Common myeloid progenitor, CD34-positive (primary cell): ENCODE results near the gene SCPEP1.
A peak's percentile ranks its signal among the peaks of the same experiment; 100 is the strongest.

Experiments used
- CTCF ChIA-PET: fragments of 350-600 bp; sonication (Branson Sonifier 250); formaldehyde crosslinking; loops from one replicate; lab custom pipeline; 2021; ENCODE audit warnings: antibody characterized with exemption; lab: Charles Lee
- POLR2A ChIA-PET: fragments of 350-600 bp; sonication (Branson Sonifier 250); formaldehyde crosslinking; loops from one replicate; lab custom pipeline; 2021; ENCODE audit warnings: antibody characterized with exemption; lab: Charles Lee
- DNase-seq, 3 donors: peaks; one replicate each; pipeline versions ENCODE4 v3.0.0 to v3.0.0-alpha.2; 2013
- H3K27ac ChIP-seq, 2 experiments: 1 replicate in 1 of 2; 2 replicates in 1 of 2; pipeline ENCODE4 v1.7.0; 2013; ENCODE audit warnings: inconsistent platforms in 2 of 2, low read length in 2 of 2, mild to moderate bottlenecking in 2 of 2, low read depth in 1 of 2, moderate library complexity in 1 of 2; ENCODE audit not compliant: severe bottlenecking in 2 of 2, insufficient read depth in 1 of 2, poor library complexity in 1 of 2
- H3K27me3 ChIP-seq, 5 experiments: replicated peaks in 2 of 5; 1 replicate in 3 of 5; 2 replicates in 2 of 5; pipeline versions ENCODE4 v1.6.1 to v1.7.0; 2013; ENCODE audit warnings: low read length in 4 of 5, mild to moderate bottlenecking in 2 of 5, moderate library complexity in 2 of 5, inconsistent platforms in 1 of 5; ENCODE audit not compliant: insufficient read depth in 5 of 5, control insufficient read depth in 4 of 5
- H3K36me3 ChIP-seq, 4 experiments: 1 replicate in 2 of 4; 2 replicates in 2 of 4; pipeline versions ENCODE4 v1.6.1 to v1.7.0; 2013; ENCODE audit warnings: low read length in 3 of 4, control low read depth in 1 of 4, mild to moderate bottlenecking in 1 of 4; ENCODE audit not compliant: control insufficient read depth in 4 of 4, insufficient read depth in 4 of 4
- H3K4me1 ChIP-seq, 4 experiments: 1 replicate in 3 of 4; 2 replicates in 1 of 4; pipeline versions ENCODE4 v1.6.1 to v1.7.1; 2013; ENCODE audit warnings: low read length in 3 of 4, mild to moderate bottlenecking in 3 of 4, control low read depth in 1 of 4, inconsistent platforms in 1 of 4, moderate library complexity in 1 of 4; ENCODE audit not compliant: control insufficient read depth in 4 of 4, insufficient read depth in 4 of 4; ENCODE audit errors: control extremely low read depth in 1 of 4
- H3K4me3 ChIP-seq, 7 experiments: 1 replicate in 4 of 7; 2 replicates in 3 of 7; pipeline versions ENCODE4 v1.5.1 to v1.7.0; 2013; ENCODE audit warnings: mild to moderate bottlenecking in 7 of 7, low read length in 6 of 7, moderate library complexity in 6 of 7, inconsistent platforms in 2 of 7, low read depth in 2 of 7, control low read depth in 1 of 7; ENCODE audit not compliant: insufficient read depth in 4 of 7, control insufficient read depth in 1 of 7; ENCODE audit errors: extremely low read depth in 1 of 7
- H3K9me3 ChIP-seq, 5 experiments: 1 replicate in 4 of 5; 2 replicates in 1 of 5; pipeline versions ENCODE4 v1.6.1 to v1.7.1; 2013; ENCODE audit warnings: low read length in 4 of 5, mild to moderate bottlenecking in 2 of 5, inconsistent platforms in 1 of 5, low read depth in 1 of 5, moderate library complexity in 1 of 5; ENCODE audit not compliant: control insufficient read depth in 4 of 5, insufficient read depth in 2 of 5; ENCODE audit errors: control extremely low read depth in 1 of 5
- WGBS: methylation state at CpG from one replicate; pipeline ENCODE4 v1.1.5; 2013; ENCODE audit not compliant: insufficient coverage; 5-methylcytosine and 5-hydroxymethylcytosine counted together

Gene SCPEP1

GRCh38 chr17:57006040-57006439 is 28.1 kb downstream of the SCPEP1 start:
- CTCF ChIA-PET: interaction anchor here (1.2 kb wide), 1 partner anchor 16 kb away, joined by 3 read pairs; no protein-coding TSS in a partner anchor
- Histone ChIP-seq H3K4me3 (no peak overlapping the region), H3K36me3 (peaks cover 0 to 5% (median 0%) of the 10 kb centered on the region in 4 experiments), H3K4me1 (peaks cover 8 to 36% (median 14%) of the 10 kb centered on the region in 4 experiments), H3K27me3 (peaks cover 0 to 7% (median 0%) of the 10 kb centered on the region in 5 experiments), H3K9me3 (no peaks in the 10 kb centered on the region), H3K27ac (no peak overlapping the region)
- 100% methylated on average over 2 of the region's 2 CpGs for WGBS
- DNase-seq: peak in 2 of 3 donors; percentile 24 to 35
- POLR2A ChIA-PET: interaction anchor here (0.5 kb wide), 1 partner anchor 30 kb away, joined by 4 read pairs; no protein-coding TSS in a partner anchor

GRCh38 chr17:57008958-57009357 is 31.0 kb downstream of the SCPEP1 start:
- Histone ChIP-seq H3K27me3 (peaks cover 0 to 11% (median 6%) of the 10 kb centered on the region in 5 experiments), H3K4me1 (peaks cover 8 to 31% (median 14%) of the 10 kb centered on the region in 4 experiments), H3K36me3 (no peaks in the 10 kb centered on the region), H3K9me3 (no peaks in the 10 kb centered on the region), H3K27ac (no peak overlapping the region), H3K4me3 (no peak overlapping the region)
- ChIA-PET CTCF (interaction anchor here (1.4 to 3.2 kb wide), 4 partner anchors 9 to 42 kb away, joined by 3 to 10 read pairs (median 5); no protein-coding TSS in a partner anchor), POLR2A (no interaction called here)
- DNase-seq: no peak
- 70% methylated on average over 2 of the region's 2 CpGs for WGBS

GRCh38 chr17:57009737-57010445 is 32.0 kb downstream of the SCPEP1 start:
- Histone ChIP-seq H3K27me3 (peaks cover 0 to 11% (median 6%) of the 10 kb centered on the region in 5 experiments), H3K4me3 (no peak overlapping the region), H3K27ac (no peak overlapping the region), H3K9me3 (no peaks in the 10 kb centered on the region), H3K4me1 (peaks cover 4 to 22% (median 11%) of the 10 kb centered on the region in 4 experiments), H3K36me3 (no peaks in the 10 kb centered on the region)
- POLR2A ChIA-PET: no interaction called here
- CTCF ChIA-PET: interaction anchor here (1.1 to 3.2 kb wide), 5 partner anchors 11 to 70 kb away, joined by 3 to 10 read pairs (median 5); no protein-coding TSS in a partner anchor
- 32% methylated on average over 5 of the region's 7 CpGs for WGBS
- DNase-seq: peak; percentile 46 to 64 (median 61)

- no peak overlapping the region for H3K27ac ChIP-seq
- ChIA-PET CTCF (interaction anchor here (1.1 to 3.2 kb wide), 4 partner anchors 11 to 70 kb away, joined by 3 to 10 read pairs (median 4); no protein-coding TSS in a partner anchor), POLR2A (no interaction called here)
- H3K4me3 ChIP-seq: no peak overlapping the region
- H3K36me3 ChIP-seq: no peaks in the 10 kb centered on the region
- DNase-seq: no peak
- H3K4me1 ChIP-seq: peaks cover 2 to 16% (median 7%) of the 10 kb centered on the region in 4 experiments
- peaks cover 0 to 11% (median 6%) of the 10 kb centered on the region in 5 experiments for H3K27me3 ChIP-seq
- H3K9me3 ChIP-seq: no peaks in the 10 kb centered on the region
- WGBS: 90% methylated on average over 1 of the region's 3 CpGs
Observed at GRCh38 chr17:57010487-57010886, 32.6 kb downstream of the SCPEP1 start.

GRCh38 chr17:57011491-57012015 is 33.6 kb downstream of the SCPEP1 start:
- Histone ChIP-seq H3K27ac (no peak overlapping the region), H3K36me3 (no peaks in the 10 kb centered on the region), H3K9me3 (no peaks in the 10 kb centered on the region), H3K27me3 (peaks cover 0 to 11% (median 6%) of the 10 kb centered on the region in 5 experiments), H3K4me3 (no peak overlapping the region), H3K4me1 (peaks cover 0 to 9% (median 1%) of the 10 kb centered on the region in 4 experiments)
- CTCF ChIA-PET: interaction anchor here (1.1 to 1.8 kb wide), 4 partner anchors 9 to 61 kb away, joined by 3 to 5 read pairs (median 3); no protein-coding TSS in a partner anchor
- 90% methylated on average over 5 of the region's 7 CpGs for WGBS
- POLR2A ChIA-PET: no interaction called here
- no peak for DNase-seq

- H3K27ac ChIP-seq: no peak overlapping the region
- ChIA-PET POLR2A (no interaction called here), CTCF (no interaction called here)
- DNase-seq: no peak
- peaks cover 0 to 9% (median 0%) of the 10 kb centered on the region in 5 experiments for H3K27me3 ChIP-seq
- 100% methylated on average over 4 of the region's 6 CpGs for WGBS
- H3K9me3 ChIP-seq: no peaks in the 10 kb centered on the region
- H3K4me3 ChIP-seq: no peak overlapping the region
- no peaks in the 10 kb centered on the region for H3K36me3 ChIP-seq
- H3K4me1 ChIP-seq: no peaks in the 10 kb centered on the region
Observed at GRCh38 chr17:57016071-57016763, 38.3 kb downstream of the SCPEP1 start.
